ENCODE results near the gene IGIP.

IGIP gene

DNA sequence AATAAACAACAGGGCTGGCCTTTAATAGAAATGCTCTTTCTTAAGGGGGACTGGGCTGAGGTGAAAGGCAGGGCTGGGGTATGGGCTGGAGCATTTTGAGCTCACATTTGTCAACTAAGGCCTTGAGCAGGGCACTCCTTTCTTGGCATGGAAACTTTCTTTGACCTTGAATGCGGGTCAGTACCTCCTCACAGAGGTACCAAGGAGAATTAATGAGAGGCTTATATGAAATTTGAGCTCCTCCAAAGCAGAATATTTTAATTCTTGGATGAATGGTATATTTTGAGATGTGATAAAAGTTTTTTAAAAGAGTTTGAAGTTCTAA is 52.3 kb downstream of the IGIP start:
- TF ChIP-seq GATA2 (IDR thresholded peaks at IDR 0.05; ENCODE audit: low read depth, low read length): no peak
- no peak for TF ChIP-seq GATA3 (IDR thresholded peaks at IDR 0.05; ENCODE audit: low read depth, low read length)

DNA sequence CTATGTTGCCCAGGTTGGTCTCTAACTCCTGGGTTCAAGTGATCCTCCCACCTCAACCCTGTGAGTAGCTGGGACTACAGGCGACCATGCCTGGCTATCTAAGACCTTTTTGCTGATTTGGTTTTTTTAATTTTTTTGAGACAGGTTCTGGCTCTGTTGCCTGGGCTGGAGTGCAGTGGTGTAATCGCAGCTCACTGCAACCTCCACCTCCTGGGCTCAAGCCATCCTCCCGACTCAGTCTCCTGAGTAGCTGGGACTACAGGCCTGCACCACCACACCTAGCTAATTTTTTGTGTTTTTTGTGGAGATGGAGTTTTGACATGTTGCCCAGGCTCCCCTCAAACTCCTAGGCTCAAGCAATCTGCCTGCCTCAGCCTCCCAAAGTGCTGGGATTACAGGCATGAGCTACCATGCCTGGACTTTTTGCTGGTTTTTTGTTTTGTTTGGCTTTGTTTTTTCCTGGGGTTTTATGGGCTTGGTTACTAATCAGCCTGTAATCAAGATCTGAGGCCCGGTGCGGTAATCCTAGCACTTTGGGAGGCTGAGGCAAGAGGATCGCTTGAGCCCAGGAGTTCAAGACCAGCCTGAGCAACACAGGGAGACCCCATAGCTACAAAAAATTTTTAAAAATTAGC is 52.9 kb downstream of the IGIP start:
- TF ChIP-seq GATA3 (IDR thresholded peaks at IDR 0.05; ENCODE audit: low read depth, low read length) (no peak), GATA2 (IDR thresholded peaks at IDR 0.05; ENCODE audit: low read depth, low read length) (no peak)

Data from SH-SY5Y (cell line).